HepG2 (cell line): Measurements from ENCODE around the gene MRPL34. TPM values are rescaled to one million over a fixed set of nuclear protein-coding genes. Genes with fewer than 3 reads are reported as not detected.

ENCODE experiments used
- ATAC-seq: fragments of 200-7000 bp; cut with Tn5 transposase; 3 replicates; pipeline ENCODE4 v1.9.1; 2020; ENCODE audit warnings: mild to moderate bottlenecking, moderate library complexity
- BruUV-seq: library from RNA; stranded (reverse); fragments of 400-500 nt; replicated peaks from 2 replicates; lab custom pipeline; 2021; lab: Mats Ljungman, UMichigan
- CTCF ChIA-PET: fragments of 300-600 bp; formaldehyde crosslinking; extraction: SDS; loops from one replicate; lab custom pipeline; 2021; ENCODE audit warnings: low total read pairs, inconsistent platforms, low intra/inter-chr PET ratio; lab: Yijun Ruan, JAX
- POLR2A ChIA-PET: fragments of 350-600 bp; sonication (Branson Sonifier 250); formaldehyde crosslinking; loops from one replicate; lab custom pipeline; 2020; ENCODE audit warnings: antibody characterized with exemption, inconsistent platforms; lab: Yijun Ruan, JAX
- DNase-seq: peaks from one replicate; pipeline ENCODE4 v3.0.0-alpha.2; 2015; ENCODE audit warnings: low spot score
- FAIRE-seq: peaks from 3 replicates; lab custom pipeline; 2011; peaks lifted over from hg19 to GRCh38; lab: Jason Lieb, UNC
- H2AFZ ChIP-seq: one replicate; pipeline ENCODE4 v1.6.1; 2011; ENCODE audit warnings: low read length, inconsistent platforms
- H3K27ac ChIP-seq: fragments of 300-600 bp; 3 replicates; pipeline ENCODE4 v1.8.0; 2011; ENCODE audit warnings: mixed run types, mild to moderate bottlenecking, mixed read lengths, low read length, inconsistent platforms; ENCODE audit not compliant: insufficient read depth; ENCODE audit errors: extremely low read length
- H3K27me3 ChIP-seq, 2 experiments: fragments of 200-600 bp in 1 of 2; 2 replicates in 1 of 2; 3 replicates in 1 of 2; pipeline versions ENCODE4 v1.6.0 to v1.8.0; 2011; ENCODE audit warnings: low read length in 2 of 2, mild to moderate bottlenecking in 2 of 2, moderate library complexity in 2 of 2, inconsistent platforms in 1 of 2; ENCODE audit not compliant: insufficient read depth in 2 of 2, control insufficient read depth in 1 of 2
- H3K36me3 ChIP-seq, 2 experiments: fragments of 200-600 bp in 1 of 2; replicated peaks in 1 of 2; 2 replicates in 1 of 2; 3 replicates in 1 of 2; pipeline versions ENCODE4 v1.5.1 to v1.8.0; 2011; ENCODE audit warnings: low read length in 2 of 2, inconsistent platforms in 1 of 2; ENCODE audit not compliant: insufficient read depth in 2 of 2, control insufficient read depth in 1 of 2
- H3K4me1 ChIP-seq: 2 replicates; pipeline ENCODE4 v1.5.1; 2012; ENCODE audit warnings: low read length, inconsistent platforms; ENCODE audit not compliant: insufficient read depth
- H3K4me2 ChIP-seq: 2 replicates; pipeline ENCODE4 v1.6.0; 2011; ENCODE audit warnings: low read depth, low read length, inconsistent platforms
- H3K4me3 ChIP-seq, 3 experiments: fragments of 200-600 bp in 1 of 3; sonication (generic), shearing (Covaris generic) in 1 of 3; replicated peaks in 1 of 3; 2 replicates each; pipeline ENCODE4 v1.5.1; 2011 to 2016; ENCODE audit warnings: low read length in 3 of 3, inconsistent platforms in 2 of 3, low read depth in 2 of 3, mild to moderate bottlenecking in 2 of 3, control low read depth in 1 of 3, mixed read lengths in 1 of 3; ENCODE audit not compliant: insufficient read depth in 1 of 3
- H3K79me2 ChIP-seq: one replicate; pipeline ENCODE4 v1.6.1; 2011; ENCODE audit warnings: low read length, inconsistent platforms; ENCODE audit not compliant: insufficient read depth
- H3K9ac ChIP-seq: 2 replicates; pipeline ENCODE4 v1.6.0; 2011; ENCODE audit warnings: mild to moderate bottlenecking, low read depth, low read length, inconsistent platforms; ENCODE audit not compliant: insufficient read depth
- H3K9me3 ChIP-seq: 2 replicates; pipeline ENCODE4 v1.5.1; 2012; ENCODE audit warnings: mild to moderate bottlenecking, low read length
- H4K20me1 ChIP-seq: 2 replicates; pipeline ENCODE4 v1.6.0; 2011; ENCODE audit warnings: inconsistent platforms, mild to moderate bottlenecking, low read length, moderate library complexity; ENCODE audit not compliant: insufficient read depth
- EP300 ChIP-seq, 3 experiments: sonication (generic) in 1 of 3; formaldehyde crosslinking in 1 of 3; IDR thresholded peaks; 2 replicates each; pipeline versions ENCODE4 v1.5.1 to v1.6.1; 2011 to 2020; ENCODE audit warnings: low read depth in 2 of 3, low read length in 2 of 3, borderline replicate concordance in 1 of 3, improper control_type of control experiment in 1 of 3, mild to moderate bottlenecking in 1 of 3, missing genetic modification reagents in 1 of 3, moderate library complexity in 1 of 3
- ERF ChIP-seq: IDR thresholded peaks from 2 replicates; pipeline ENCODE4 v1.6.1; 2018; ENCODE audit warnings: missing biosample characterization, missing genetic modification reagents
- HNRNPL ChIP-seq: fragments of 200-400 bp; formaldehyde crosslinking; IDR thresholded peaks from 2 replicates; pipeline ENCODE4 v1.6.1; 2017; ENCODE audit warnings: mild to moderate bottlenecking, low read depth, low read length
- MXI1 ChIP-seq: IDR thresholded peaks from 3 replicates; pipeline ENCODE4 v1.6.1; 2012; ENCODE audit warnings: low read depth, low read length, inconsistent platforms, borderline replicate concordance
- PLRG1 ChIP-seq: fragments of 450-650 bp; conservative IDR thresholded peaks from 2 replicates; pipeline ENCODE4 v1.6.1; 2016
- RAD51 ChIP-seq: fragments of 450-650 bp; IDR thresholded peaks from 2 replicates; pipeline ENCODE4 v1.6.1; 2016; ENCODE audit warnings: borderline replicate concordance
- SRSF9 ChIP-seq: fragments of 200-400 bp; formaldehyde crosslinking; IDR thresholded peaks from 2 replicates; pipeline ENCODE4 v1.6.1; 2018; ENCODE audit warnings: borderline replicate concordance, mild to moderate bottlenecking, low read depth, low read length; ENCODE audit not compliant: insufficient read depth, poor library complexity, severe bottlenecking
- ZFAT ChIP-seq: sonication (generic); formaldehyde crosslinking; conservative IDR thresholded peaks from 2 replicates; pipeline ENCODE4 v1.8.1; 2023; ENCODE audit warnings: missing genetic modification reagents, inconsistent platforms
- WGBS: methylation state at CpG from one replicate; pipeline ENCODE4 v1.1.6; 2017; ENCODE audit warnings: low lambda C conversion rate; 5-methylcytosine and 5-hydroxymethylcytosine counted together
- in situ Hi-C: cut with HindIII; loops from 2 replicates; pipeline ENCODE4 v1.10.0; 2017; ENCODE audit warnings: low pct_unique_long_range_greater_than_20kb; ENCODE audit not compliant: extremely low pct_ligation_motif_present
- intact Hi-C: fragments of 100-400 bp; cut with micrococcal nuclease; formaldehyde crosslinking; loops from one replicate; pipeline ENCODE4 v1.10.0; 2022; ENCODE audit not compliant: unreplicated experiment
- polyA plus RNA-seq, 8 experiments: library from polyadenylated mRNA; depleted of rRNA in 3 of 8; stranded (reverse) in 7 of 8; unstranded in 1 of 8; fragments of >200 nt; fragmentation: Illumina TruSeq in 4 of 8; extraction: Trizol in 4 of 8; gene quantifications; 2 replicates each; pipeline versions ENCODE4 v1.2.1 to v1.2.3, GENCODE V29; 2011 to 2016; ENCODE audit warnings: low read depth in 4 of 8, missing spikeins in 1 of 8, mixed read lengths in 1 of 8; ENCODE audit not compliant: insufficient read depth in 1 of 8
- total RNA-seq, 5 experiments: library from RNA; depleted of rRNA; stranded (reverse); fragments of >200 nt; fragmentation: Illumina TruSeq; extraction: Trizol; gene quantifications; 2 replicates each; pipeline ENCODE4 v1.2.3, GENCODE V29; 2016; ENCODE audit warnings: low read depth in 1 of 5
- TF ChIP-seq, protein P1 (sequence below): sonication (generic); formaldehyde crosslinking; IDR thresholded peaks from 2 replicates; pipeline ENCODE4 v1.8.1; 2022; ENCODE audit warnings: mild to moderate bottlenecking, missing genetic modification reagents
- TF ChIP-seq, protein P2 (sequence below): sonication (generic); formaldehyde crosslinking; IDR thresholded peaks from 2 replicates; pipeline ENCODE4 v1.4.0; 2020; ENCODE audit warnings: missing genetic modification reagents
- TF ChIP-seq, protein P3 (sequence below): sonication (generic); formaldehyde crosslinking; IDR thresholded peaks from 2 replicates; pipeline ENCODE4 v1.5.0; 2020; ENCODE audit warnings: mild to moderate bottlenecking, missing genetic modification reagents, borderline replicate concordance

MRPL34 gene
- total and polyA plus RNA-seq, 2 of the 13 experiments (the other 11 are each of a cell fraction or from before 2014, with no cell fraction given) = 74.0 to 77.3 TPM

DNA sequence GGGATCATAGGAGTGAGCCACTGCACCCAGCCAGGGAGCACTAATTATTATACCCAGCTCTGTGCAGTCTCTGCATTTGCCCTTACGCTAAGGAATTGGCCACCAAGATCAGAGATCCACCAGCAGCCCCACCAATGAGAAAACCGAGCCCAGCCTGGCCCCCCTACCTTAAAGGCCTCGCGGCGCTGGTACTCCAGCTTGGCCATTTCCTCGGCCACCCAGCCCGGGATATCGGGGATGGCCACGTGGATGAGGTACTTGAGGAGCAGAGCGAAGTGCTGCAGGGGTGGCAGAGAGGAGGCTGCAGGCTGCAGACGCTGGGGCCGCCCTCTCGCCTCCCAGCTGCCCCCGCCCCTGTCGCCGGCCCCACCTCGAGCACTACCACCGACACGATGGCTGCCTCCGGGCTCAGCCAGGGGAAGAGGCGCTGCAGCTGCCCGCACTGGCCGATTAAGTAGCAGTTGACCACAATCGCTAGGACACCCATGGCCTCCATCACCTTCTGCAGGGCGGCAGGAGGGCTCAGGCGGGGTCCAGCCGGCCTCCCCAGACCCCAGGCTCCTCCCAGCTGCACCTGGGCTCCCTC is 21.5 kb downstream of the MRPL34 start:
- intact Hi-C loops = no loop called here

More for the DNA sequence above, 21.5 kb downstream of the MRPL34 start:
- no peaks in the 10 kb centered on the region for H3K79me2 ChIP-seq
- H3K4me3 ChIP-seq = no peak overlapping the region
- H2AFZ ChIP-seq = no peak overlapping the region
- in situ Hi-C loops = no loop called here
- no peak for DNase-seq
- H3K4me2 ChIP-seq = no peak overlapping the region
- no peak for FAIRE-seq
- peaks cover 0 to 3% of the 10 kb centered on the region in 2 experiments; a peak in 1 of 5 replicates for H3K36me3 ChIP-seq
- 96% methylated on average over 21 of the region's 27 CpGs for WGBS
- no peak for ATAC-seq
- no peaks in the 10 kb centered on the region for H3K27me3 ChIP-seq
- peaks cover 13% of the 10 kb centered on the region for H3K4me1 ChIP-seq
- no peaks in the 10 kb centered on the region for H3K9me3 ChIP-seq
- no peaks in the 10 kb centered on the region for H4K20me1 ChIP-seq
- TF ChIP-seq SRSF9 (no peak), EP300 (IDR thresholded peaks at IDR 0.05; ENCODE audit: low read depth in 2 of 2, low read length in 2 of 2) (no peak), EP300 (CRISPR knock-in tag; IDR thresholded peaks at IDR 0.05; ENCODE audit: borderline replicate concordance) (no peak), PLRG1 (no peak), RAD51 (no peak), ZFAT (CRISPR knock-in tag) (no peak), MXI1 (no peak), ERF (CRISPR knock-in tag) (no peak), HNRNPL (no peak)
- TF ChIP-seq, protein P1, sequence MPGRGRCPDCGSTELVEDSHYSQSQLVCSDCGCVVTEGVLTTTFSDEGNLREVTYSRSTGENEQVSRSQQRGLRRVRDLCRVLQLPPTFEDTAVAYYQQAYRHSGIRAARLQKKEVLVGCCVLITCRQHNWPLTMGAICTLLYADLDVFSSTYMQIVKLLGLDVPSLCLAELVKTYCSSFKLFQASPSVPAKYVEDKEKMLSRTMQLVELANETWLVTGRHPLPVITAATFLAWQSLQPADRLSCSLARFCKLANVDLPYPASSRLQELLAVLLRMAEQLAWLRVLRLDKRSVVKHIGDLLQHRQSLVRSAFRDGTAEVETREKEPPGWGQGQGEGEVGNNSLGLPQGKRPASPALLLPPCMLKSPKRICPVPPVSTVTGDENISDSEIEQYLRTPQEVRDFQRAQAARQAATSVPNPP = no peak
- TF ChIP-seq, protein P2, sequence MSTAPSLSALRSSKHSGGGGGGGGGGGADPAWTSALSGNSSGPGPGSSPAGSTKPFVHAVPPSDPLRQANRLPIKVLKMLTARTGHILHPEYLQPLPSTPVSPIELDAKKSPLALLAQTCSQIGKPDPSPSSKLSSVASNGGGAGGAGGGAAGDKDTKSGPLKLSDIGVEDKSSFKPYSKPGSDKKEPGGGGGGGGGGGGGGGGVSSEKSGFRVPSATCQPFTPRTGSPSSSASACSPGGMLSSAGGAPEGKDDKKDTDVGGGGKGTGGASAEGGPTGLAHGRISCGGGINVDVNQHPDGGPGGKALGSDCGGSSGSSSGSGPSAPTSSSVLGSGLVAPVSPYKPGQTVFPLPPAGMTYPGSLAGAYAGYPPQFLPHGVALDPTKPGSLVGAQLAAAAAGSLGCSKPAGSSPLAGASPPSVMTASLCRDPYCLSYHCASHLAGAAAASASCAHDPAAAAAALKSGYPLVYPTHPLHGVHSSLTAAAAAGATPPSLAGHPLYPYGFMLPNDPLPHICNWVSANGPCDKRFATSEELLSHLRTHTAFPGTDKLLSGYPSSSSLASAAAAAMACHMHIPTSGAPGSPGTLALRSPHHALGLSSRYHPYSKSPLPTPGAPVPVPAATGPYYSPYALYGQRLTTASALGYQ (CRISPR knock-in tag) = no peak
- TF ChIP-seq, protein P3, sequence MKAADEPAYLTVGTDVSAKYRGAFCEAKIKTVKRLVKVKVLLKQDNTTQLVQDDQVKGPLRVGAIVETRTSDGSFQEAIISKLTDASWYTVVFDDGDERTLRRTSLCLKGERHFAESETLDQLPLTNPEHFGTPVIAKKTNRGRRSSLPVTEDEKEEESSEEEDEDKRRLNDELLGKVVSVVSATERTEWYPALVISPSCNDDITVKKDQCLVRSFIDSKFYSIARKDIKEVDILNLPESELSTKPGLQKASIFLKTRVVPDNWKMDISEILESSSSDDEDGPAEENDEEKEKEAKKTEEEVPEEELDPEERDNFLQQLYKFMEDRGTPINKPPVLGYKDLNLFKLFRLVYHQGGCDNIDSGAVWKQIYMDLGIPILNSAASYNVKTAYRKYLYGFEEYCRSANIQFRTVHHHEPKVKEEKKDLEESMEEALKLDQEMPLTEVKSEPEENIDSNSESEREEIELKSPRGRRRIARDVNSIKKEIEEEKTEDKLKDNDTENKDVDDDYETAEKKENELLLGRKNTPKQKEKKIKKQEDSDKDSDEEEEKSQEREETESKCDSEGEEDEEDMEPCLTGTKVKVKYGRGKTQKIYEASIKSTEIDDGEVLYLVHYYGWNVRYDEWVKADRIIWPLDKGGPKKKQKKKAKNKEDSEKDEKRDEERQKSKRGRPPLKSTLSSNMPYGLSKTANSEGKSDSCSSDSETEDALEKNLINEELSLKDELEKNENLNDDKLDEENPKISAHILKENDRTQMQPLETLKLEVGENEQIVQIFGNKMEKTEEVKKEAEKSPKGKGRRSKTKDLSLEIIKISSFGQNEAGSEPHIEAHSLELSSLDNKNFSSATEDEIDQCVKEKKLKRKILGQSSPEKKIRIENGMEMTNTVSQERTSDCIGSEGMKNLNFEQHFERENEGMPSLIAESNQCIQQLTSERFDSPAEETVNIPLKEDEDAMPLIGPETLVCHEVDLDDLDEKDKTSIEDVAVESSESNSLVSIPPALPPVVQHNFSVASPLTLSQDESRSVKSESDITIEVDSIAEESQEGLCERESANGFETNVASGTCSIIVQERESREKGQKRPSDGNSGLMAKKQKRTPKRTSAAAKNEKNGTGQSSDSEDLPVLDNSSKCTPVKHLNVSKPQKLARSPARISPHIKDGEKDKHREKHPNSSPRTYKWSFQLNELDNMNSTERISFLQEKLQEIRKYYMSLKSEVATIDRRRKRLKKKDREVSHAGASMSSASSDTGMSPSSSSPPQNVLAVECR (CRISPR knock-in tag) = no peak
- TF ChIP-seq, all 625 proteins: peak for 0
- no TSS peak for BruUV-seq
- Histone ChIP-seq H3K9ac (no peak overlapping the region), H3K27ac (no peak overlapping the region)
- CTCF ChIA-PET = no interaction called here
- POLR2A ChIA-PET = interaction anchor here (0.9 kb wide), 1 partner anchor 18 kb away, joined by 3 read pairs; the partner anchor contains the start of gene DDA1
